Activated CD8-positive, alpha-beta T cell treated with anti-CD3 and anti-CD28 coated beads for 36 hours (primary cell): ENCODE results near the gene C9orf153. TPM values are rescaled to one million over a fixed set of nuclear protein-coding genes. Genes with fewer than 3 reads are reported as not detected.
A peak's percentile ranks its signal among the peaks of the same experiment; 100 is the strongest.

ENCODE experiments used
- ATAC-seq: fragments of 200-7000 bp; cut with Tn5 transposase; one replicate; pipeline ENCODE4 v1.10.0; 2021; ENCODE audit warnings: mild to moderate bottlenecking, moderate library complexity
- CTCF ChIA-PET: fragments of 350-600 bp; sonication (Branson Sonifier 250); formaldehyde crosslinking; loops from one replicate; lab custom pipeline; 2021; ENCODE audit warnings: antibody characterized with exemption; lab: Charles Lee
- POLR2A ChIA-PET: fragments of 350-600 bp; sonication (Branson Sonifier 250); formaldehyde crosslinking; loops from one replicate; lab custom pipeline; 2021; ENCODE audit warnings: antibody characterized with exemption; lab: Charles Lee
- DNase-seq: peaks from one replicate; pipeline ENCODE4 v3.0.0-alpha.2; 2020
- H3K27ac Mint-ChIP-seq: one replicate; pipeline ENCODE4 v1.8.0; 2021; ENCODE audit warnings: mild to moderate bottlenecking, mixed read lengths
- H3K27me3 Mint-ChIP-seq: one replicate; pipeline ENCODE4 v1.8.0; 2021; ENCODE audit warnings: mixed read lengths
- H3K36me3 Mint-ChIP-seq: one replicate; pipeline ENCODE4 v1.8.0; 2021; ENCODE audit warnings: low read depth, mixed read lengths
- H3K4me1 Mint-ChIP-seq: one replicate; pipeline ENCODE4 v1.8.0; 2021; ENCODE audit warnings: low read depth, mixed read lengths
- H3K4me3 Mint-ChIP-seq: one replicate; pipeline ENCODE4 v1.8.0; 2021; ENCODE audit warnings: mild to moderate bottlenecking, moderate library complexity, mixed read lengths
- H3K9me3 Mint-ChIP-seq: one replicate; pipeline ENCODE4 v1.8.0; 2021; ENCODE audit warnings: mixed read lengths
- CTCF ChIP-seq: fragments of 200-600 bp; IDR thresholded peaks from one replicate; pipeline ENCODE4 v1.8.0; 2022; ENCODE audit warnings: antibody characterized with exemption, mild to moderate bottlenecking
- intact Hi-C: fragments of 100-400 bp; cut with micrococcal nuclease; formaldehyde crosslinking; loops from one replicate; pipeline ENCODE4 v1.10.0; 2022
- total RNA-seq, 2 experiments: library from RNA; stranded (reverse); gene quantifications; one replicate each; pipeline ENCODE4 v1.2.3, GENCODE V29; 2021

The C9orf153 gene
- total RNA-seq, 2 experiments from 2014 or later = 0.16 to 0.40 TPM

GRCh38 chr9:86281593-86282076 lies 22.2 kb upstream of the C9orf153 start:
- Mint-ChIP-seq H3K36me3 (peaks cover 28% of the 10 kb centered on the region), H3K27ac (peak overlapping the region; percentile 93), H3K9me3 (no peaks in the 10 kb centered on the region), H3K4me1 (peaks cover 59% of the 10 kb centered on the region), H3K4me3 (peak overlapping the region; percentile 82), H3K27me3 (no peaks in the 10 kb centered on the region)
- CTCF ChIA-PET = no interaction called here
- ATAC-seq (no peak), DNase-seq (no peak)
- intact Hi-C loops = loop anchor here (2.0 kb wide), 1 partner anchor 71 kb away; no protein-coding TSS in a partner anchor
- no peak for TF ChIP-seq CTCF
- POLR2A ChIA-PET = interaction anchor here (0.7 to 1.5 kb wide), 7 partner anchors 17 to 541 kb away, joined by 3 to 7 read pairs (median 4); no protein-coding TSS in a partner anchor

- peaks cover 58% of the 10 kb centered on the region for H3K4me1 Mint-ChIP-seq
- intact Hi-C loops = no loop called here
- H3K36me3 Mint-ChIP-seq = peaks cover 28% of the 10 kb centered on the region
- no peak overlapping the region for H3K27ac Mint-ChIP-seq
- H3K4me3 Mint-ChIP-seq = peak overlapping the region; percentile 82
- ATAC-seq (no peak), DNase-seq (no peak)
- POLR2A ChIA-PET = no interaction called here
- CTCF ChIA-PET = no interaction called here
- TF ChIP-seq CTCF = no peak
- no peaks in the 10 kb centered on the region for H3K27me3 Mint-ChIP-seq
- no peaks in the 10 kb centered on the region for H3K9me3 Mint-ChIP-seq
Observed at GRCh38 chr9:86280580-86280979, 21.1 kb upstream of the C9orf153 start.

- ChIA-PET POLR2A (interaction anchor here (0.7 kb wide), 1 partner anchor 23 kb away, joined by 4 read pairs; no protein-coding TSS in a partner anchor), CTCF (no interaction called here)
- intact Hi-C loops = no loop called here
- H3K27ac Mint-ChIP-seq = no peak overlapping the region
- ATAC-seq (no peak), DNase-seq (no peak)
- peaks cover 53% of the 10 kb centered on the region for H3K4me1 Mint-ChIP-seq
- peaks cover 29% of the 10 kb centered on the region for H3K36me3 Mint-ChIP-seq
- peak overlapping the region; percentile 53 for H3K4me3 Mint-ChIP-seq
- no peaks in the 10 kb centered on the region for H3K9me3 Mint-ChIP-seq
- no peak for TF ChIP-seq CTCF
- H3K27me3 Mint-ChIP-seq = no peaks in the 10 kb centered on the region
Observed at GRCh38 chr9:86279839-86280238, 20.4 kb upstream of the C9orf153 start.

GRCh38 chr9:86277072-86277471 lies 17.6 kb upstream of the C9orf153 start:
- DNase-seq (no peak), ATAC-seq (no peak)
- Mint-ChIP-seq H3K9me3 (no peaks in the 10 kb centered on the region), H3K27ac (no peak overlapping the region), H3K4me3 (no peak overlapping the region), H3K27me3 (no peaks in the 10 kb centered on the region), H3K4me1 (peaks cover 38% of the 10 kb centered on the region), H3K36me3 (peaks cover 44% of the 10 kb centered on the region)
- CTCF ChIA-PET = interaction anchor here (2.4 kb wide), 1 partner anchor 75 kb away, joined by 9 read pairs; no protein-coding TSS in a partner anchor
- intact Hi-C loops = no loop called here
- no peak for TF ChIP-seq CTCF
- POLR2A ChIA-PET = no interaction called here

GRCh38 chr9:86275962-86276361 lies 16.5 kb upstream of the C9orf153 start:
- no peak for DNase-seq
- Mint-ChIP-seq H3K4me3 (no peak overlapping the region), H3K9me3 (no peaks in the 10 kb centered on the region), H3K27me3 (no peaks in the 10 kb centered on the region), H3K4me1 (peaks cover 33% of the 10 kb centered on the region), H3K36me3 (peaks cover 49% of the 10 kb centered on the region), H3K27ac (no peak overlapping the region)
- TF ChIP-seq CTCF = peak; percentile 37
- ChIA-PET CTCF (interaction anchor here (1.2 to 2.4 kb wide), 2 partner anchors 13 to 74 kb away, joined by 5 to 9 read pairs; no protein-coding TSS in a partner anchor), POLR2A (interaction anchor here (0.6 kb wide), 1 partner anchor 11 kb away, joined by 3 read pairs; no protein-coding TSS in a partner anchor)
- no peak for ATAC-seq
- intact Hi-C loops = no loop called here
